ENCODE data around the gene CERS6. TPM values are rescaled to one million over a fixed set of nuclear protein-coding genes. Genes with fewer than 3 reads are reported as not detected.
"Not testable (repeated sequence)": the region's sequence is repeated elsewhere in the genome, so short reads cannot be mapped to it uniquely, and the experiment has no call there.

CERS6 gene
- total RNA-seq, 2 donors from 2014 or later, result 8.2 to 8.4 TPM

GRCh38 chr2:168502852-168503251 is 46.8 kb downstream of the CERS6 start:
- H3K4me1 Mint-ChIP-seq; H3K27ac Mint-ChIP-seq; ATAC-seq; H3K4me3 Mint-ChIP-seq; DNase-seq; H3K27me3 Mint-ChIP-seq; H3K36me3 Mint-ChIP-seq (ENCODE audit: low read depth); H3K9me3 ChIP-seq (ENCODE audit: control insufficient read depth, low read length, poor library complexity, severe bottlenecking): not testable (repeated sequence)

GRCh38 chr2:168503901-168504300 is 47.8 kb downstream of the CERS6 start:
- ATAC-seq, result no peak
- H3K36me3 Mint-ChIP-seq (ENCODE audit: low read depth), result no peaks in the 10 kb centered on the region
- no peak overlapping the region for H3K4me3 Mint-ChIP-seq

GRCh38 chr2:168504323-168504722 is 48.3 kb downstream of the CERS6 start:
- no peak for ATAC-seq
- no peak for DNase-seq
- no peaks in the 10 kb centered on the region for H3K9me3 ChIP-seq (ENCODE audit: control insufficient read depth, low read length, poor library complexity, severe bottlenecking)
- no peak overlapping the region for H3K4me3 Mint-ChIP-seq
- no peak overlapping the region for H3K27ac Mint-ChIP-seq
- no peaks in the 10 kb centered on the region for H3K27me3 Mint-ChIP-seq
- peaks cover 9% of the 10 kb centered on the region for H3K4me1 Mint-ChIP-seq
- no peaks in the 10 kb centered on the region for H3K36me3 Mint-ChIP-seq (ENCODE audit: low read depth)

More at GRCh38 chr2:168503901-168504300, 47.8 kb downstream of the CERS6 start:
- peaks cover 9% of the 10 kb centered on the region for H3K4me1 Mint-ChIP-seq
- H3K9me3 ChIP-seq (ENCODE audit: control insufficient read depth, low read length, poor library complexity, severe bottlenecking), result no peaks in the 10 kb centered on the region
- no peak overlapping the region for H3K27ac Mint-ChIP-seq
- no peak for DNase-seq
- H3K27me3 Mint-ChIP-seq, result no peaks in the 10 kb centered on the region

- peaks cover 17% of the 10 kb centered on the region for H3K4me1 Mint-ChIP-seq
Measured at GRCh38 chr2:168510125-168510756, 54.2 kb downstream of the CERS6 start.

GRCh38 chr2:168514692-168515091 is 58.6 kb downstream of the CERS6 start:
- H3K27ac Mint-ChIP-seq, result no peak overlapping the region
- H3K36me3 Mint-ChIP-seq (ENCODE audit: low read depth), result no peaks in the 10 kb centered on the region
- no peaks in the 10 kb centered on the region for H3K27me3 Mint-ChIP-seq
- ATAC-seq, result no peak
- no peaks in the 10 kb centered on the region for H3K9me3 ChIP-seq (ENCODE audit: control insufficient read depth, low read length, poor library complexity, severe bottlenecking)
- H3K4me3 Mint-ChIP-seq, result no peak overlapping the region
- DNase-seq, result no peak
- H3K4me1 Mint-ChIP-seq, result peaks cover 22% of the 10 kb centered on the region

More at GRCh38 chr2:168510125-168510756, 54.2 kb downstream of the CERS6 start:
- H3K9me3 ChIP-seq (ENCODE audit: control insufficient read depth, low read length, poor library complexity, severe bottlenecking), result no peaks in the 10 kb centered on the region
- Mint-ChIP-seq H3K27me3 (no peaks in the 10 kb centered on the region), H3K27ac (no peak overlapping the region), H3K36me3 (ENCODE audit: low read depth) (no peaks in the 10 kb centered on the region), H3K4me3 (no peak overlapping the region)
- DNase-seq, result no peak
- ATAC-seq, result no peak

- H3K9me3 ChIP-seq (ENCODE audit: control insufficient read depth, low read length, poor library complexity, severe bottlenecking), result no peaks in the 10 kb centered on the region
- Mint-ChIP-seq H3K36me3 (ENCODE audit: low read depth) (no peaks in the 10 kb centered on the region), H3K4me1 (peaks cover 24% of the 10 kb centered on the region), H3K4me3 (no peak overlapping the region), H3K27me3 (no peaks in the 10 kb centered on the region), H3K27ac (no peak overlapping the region)
- no peak for ATAC-seq
- no peak for DNase-seq
Measured at GRCh38 chr2:168515502-168515901, 59.4 kb downstream of the CERS6 start.

- Mint-ChIP-seq H3K36me3 (ENCODE audit: low read depth) (no peaks in the 10 kb centered on the region), H3K4me1 (peaks cover 22% of the 10 kb centered on the region), H3K4me3 (no peak overlapping the region), H3K27me3 (no peaks in the 10 kb centered on the region), H3K27ac (no peak overlapping the region)
- no peak for ATAC-seq
- no peaks in the 10 kb centered on the region for H3K9me3 ChIP-seq (ENCODE audit: control insufficient read depth, low read length, poor library complexity, severe bottlenecking)
- no peak for DNase-seq
Measured at GRCh38 chr2:168517816-168518215, 61.7 kb downstream of the CERS6 start.

- no peak overlapping the region for H3K27ac Mint-ChIP-seq
- peaks cover 25% of the 10 kb centered on the region for H3K4me1 Mint-ChIP-seq
- H3K36me3 Mint-ChIP-seq (ENCODE audit: low read depth), result no peaks in the 10 kb centered on the region
- H3K27me3 Mint-ChIP-seq, result no peaks in the 10 kb centered on the region
- DNase-seq (no peak), ATAC-seq (no peak)
- H3K9me3 ChIP-seq (ENCODE audit: control insufficient read depth, low read length, poor library complexity, severe bottlenecking), result no peaks in the 10 kb centered on the region
- H3K4me3 Mint-ChIP-seq, result no peak overlapping the region
Measured at GRCh38 chr2:168518555-168519066, 62.5 kb downstream of the CERS6 start.

GRCh38 chr2:168519534-168520308 is 63.6 kb downstream of the CERS6 start:
- H3K36me3 Mint-ChIP-seq (ENCODE audit: low read depth), result no peaks in the 10 kb centered on the region
- no peaks in the 10 kb centered on the region for H3K27me3 Mint-ChIP-seq
- no peak overlapping the region for H3K27ac Mint-ChIP-seq
- H3K4me3 Mint-ChIP-seq, result no peak overlapping the region
- DNase-seq (no peak), ATAC-seq (no peak)
- H3K9me3 ChIP-seq (ENCODE audit: control insufficient read depth, low read length, poor library complexity, severe bottlenecking), result no peaks in the 10 kb centered on the region
- H3K4me1 Mint-ChIP-seq, result peaks cover 20% of the 10 kb centered on the region

GRCh38 chr2:168521053-168521741 is 65.1 kb downstream of the CERS6 start:
- DNase-seq (no peak), ATAC-seq (no peak)
- peaks cover 20% of the 10 kb centered on the region for H3K4me1 Mint-ChIP-seq
- H3K4me3 Mint-ChIP-seq, result no peak overlapping the region
- H3K27ac Mint-ChIP-seq, result no peak overlapping the region
- no peaks in the 10 kb centered on the region for H3K9me3 ChIP-seq (ENCODE audit: control insufficient read depth, low read length, poor library complexity, severe bottlenecking)
- H3K27me3 Mint-ChIP-seq, result no peaks in the 10 kb centered on the region
- no peaks in the 10 kb centered on the region for H3K36me3 Mint-ChIP-seq (ENCODE audit: low read depth)

GRCh38 chr2:168522446-168522845 is 66.4 kb downstream of the CERS6 start:
- no peak overlapping the region for H3K27ac Mint-ChIP-seq
- H3K4me3 Mint-ChIP-seq, result no peak overlapping the region
- H3K4me1 Mint-ChIP-seq, result peaks cover 20% of the 10 kb centered on the region
- H3K27me3 Mint-ChIP-seq, result no peaks in the 10 kb centered on the region
- no peaks in the 10 kb centered on the region for H3K9me3 ChIP-seq (ENCODE audit: control insufficient read depth, low read length, poor library complexity, severe bottlenecking)
- no peaks in the 10 kb centered on the region for H3K36me3 Mint-ChIP-seq (ENCODE audit: low read depth)
- ATAC-seq, result no peak
- DNase-seq, result no peak

GRCh38 chr2:168524005-168524404 is 67.9 kb downstream of the CERS6 start:
- peaks cover 14% of the 10 kb centered on the region for H3K4me1 Mint-ChIP-seq
- no peak for DNase-seq
- no peaks in the 10 kb centered on the region for H3K27me3 Mint-ChIP-seq
- H3K9me3 ChIP-seq (ENCODE audit: control insufficient read depth, low read length, poor library complexity, severe bottlenecking), result no peaks in the 10 kb centered on the region
- no peak overlapping the region for H3K27ac Mint-ChIP-seq
- no peak for ATAC-seq
- no peak overlapping the region for H3K4me3 Mint-ChIP-seq
- peaks cover 2% of the 10 kb centered on the region for H3K36me3 Mint-ChIP-seq (ENCODE audit: low read depth)

GRCh38 chr2:168525020-168525419 is 68.9 kb downstream of the CERS6 start:
- no peak for ATAC-seq
- Mint-ChIP-seq H3K4me3 (no peak overlapping the region), H3K4me1 (peaks cover 16% of the 10 kb centered on the region), H3K27me3 (no peaks in the 10 kb centered on the region), H3K27ac (no peak overlapping the region), H3K36me3 (ENCODE audit: low read depth) (peaks cover 2% of the 10 kb centered on the region)
- H3K9me3 ChIP-seq (ENCODE audit: control insufficient read depth, low read length, poor library complexity, severe bottlenecking), result no peaks in the 10 kb centered on the region
- DNase-seq, result no peak
